Measurements from ENCODE around the gene TMEM81.

DNA sequence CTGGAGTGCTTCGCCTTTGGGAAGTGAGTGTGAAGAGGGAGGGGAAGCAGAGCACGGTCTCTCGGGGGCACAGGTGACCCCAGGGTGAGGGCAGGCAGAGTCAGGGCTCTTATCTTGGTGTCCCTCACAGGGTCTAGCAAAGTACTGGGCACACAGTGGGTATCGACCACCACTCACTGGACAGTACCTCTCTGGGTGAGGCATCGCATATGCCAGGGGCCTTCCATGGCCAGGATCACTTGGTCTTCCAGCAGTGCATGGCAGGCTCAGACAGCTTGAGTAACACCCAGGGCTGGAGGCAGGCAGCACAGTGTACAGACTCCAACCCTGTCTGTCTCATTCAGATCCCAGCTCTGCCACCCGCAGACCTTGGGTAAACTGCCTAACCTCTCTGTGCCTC is 24.6 kb downstream of the TMEM81 start:
- TF ChIP-seq, protein P1, sequence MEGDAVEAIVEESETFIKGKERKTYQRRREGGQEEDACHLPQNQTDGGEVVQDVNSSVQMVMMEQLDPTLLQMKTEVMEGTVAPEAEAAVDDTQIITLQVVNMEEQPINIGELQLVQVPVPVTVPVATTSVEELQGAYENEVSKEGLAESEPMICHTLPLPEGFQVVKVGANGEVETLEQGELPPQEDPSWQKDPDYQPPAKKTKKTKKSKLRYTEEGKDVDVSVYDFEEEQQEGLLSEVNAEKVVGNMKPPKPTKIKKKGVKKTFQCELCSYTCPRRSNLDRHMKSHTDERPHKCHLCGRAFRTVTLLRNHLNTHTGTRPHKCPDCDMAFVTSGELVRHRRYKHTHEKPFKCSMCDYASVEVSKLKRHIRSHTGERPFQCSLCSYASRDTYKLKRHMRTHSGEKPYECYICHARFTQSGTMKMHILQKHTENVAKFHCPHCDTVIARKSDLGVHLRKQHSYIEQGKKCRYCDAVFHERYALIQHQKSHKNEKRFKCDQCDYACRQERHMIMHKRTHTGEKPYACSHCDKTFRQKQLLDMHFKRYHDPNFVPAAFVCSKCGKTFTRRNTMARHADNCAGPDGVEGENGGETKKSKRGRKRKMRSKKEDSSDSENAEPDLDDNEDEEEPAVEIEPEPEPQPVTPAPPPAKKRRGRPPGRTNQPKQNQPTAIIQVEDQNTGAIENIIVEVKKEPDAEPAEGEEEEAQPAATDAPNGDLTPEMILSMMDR (IDR thresholded peaks at IDR 0.05) = no peak
- TF ChIP-seq POLR2A (IDR thresholded peaks at IDR 0.05) = no peak
